CD4-positive, alpha-beta T cell treated with Interleukin-4 for 4 hours (primary cell): ENCODE results near the gene NKX2-4.
A peak's percentile ranks its signal among the peaks of the same experiment; 100 is the strongest.
"Not testable (repeated sequence)": the region's sequence is repeated elsewhere in the genome, so short reads cannot be mapped to it uniquely, and the experiment has no call there.

ENCODE experiments used
- DNase-seq: peaks from one replicate; pipeline ENCODE4 v3.0.0-alpha.2; 2020

Gene NKX2-4

DNA sequence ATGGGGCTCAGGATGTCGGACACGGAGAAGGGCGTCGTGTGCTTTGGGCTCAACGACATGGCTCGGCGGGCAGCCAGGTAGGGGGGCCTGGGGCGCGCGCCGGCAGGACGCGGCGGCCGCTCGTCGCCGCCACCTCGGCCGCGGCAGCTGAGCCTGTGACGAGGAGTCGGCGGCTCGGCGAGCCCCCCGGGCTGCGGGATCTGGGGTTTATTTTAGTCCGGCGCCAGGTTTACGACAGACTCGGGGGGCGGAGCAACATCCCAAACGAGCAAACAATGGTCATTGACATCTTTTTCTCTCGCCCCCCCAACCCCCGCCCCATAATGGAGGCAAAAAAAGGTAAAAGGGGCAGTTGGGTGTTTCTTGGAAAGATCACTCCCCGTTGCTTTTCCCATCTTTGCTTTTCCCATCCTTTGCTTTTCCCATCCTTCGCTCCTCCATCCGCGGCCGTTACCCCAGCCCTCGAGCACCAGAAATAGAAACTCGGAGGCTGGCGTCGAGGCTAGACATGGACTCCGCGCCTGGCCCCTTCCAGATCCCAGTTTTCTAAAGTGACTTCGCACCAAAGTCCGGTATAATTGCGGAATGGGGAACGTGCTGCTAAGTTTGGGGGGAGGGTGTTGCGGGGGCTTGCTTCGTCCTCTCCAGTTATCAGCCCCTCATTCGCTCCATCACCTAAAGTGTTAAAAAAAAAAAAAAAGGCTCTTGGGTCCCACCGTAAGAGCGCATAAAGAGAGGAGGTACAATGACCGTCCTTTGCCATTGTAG is at the start of gene NKX2-4:
Gene NKX2-4, minus strand, starts transcription at position 186 of the 768 bp plus-strand sequence. Its CDS starts 127 bp downstream, at position 59.
- DNase-seq = no peak

DNA sequence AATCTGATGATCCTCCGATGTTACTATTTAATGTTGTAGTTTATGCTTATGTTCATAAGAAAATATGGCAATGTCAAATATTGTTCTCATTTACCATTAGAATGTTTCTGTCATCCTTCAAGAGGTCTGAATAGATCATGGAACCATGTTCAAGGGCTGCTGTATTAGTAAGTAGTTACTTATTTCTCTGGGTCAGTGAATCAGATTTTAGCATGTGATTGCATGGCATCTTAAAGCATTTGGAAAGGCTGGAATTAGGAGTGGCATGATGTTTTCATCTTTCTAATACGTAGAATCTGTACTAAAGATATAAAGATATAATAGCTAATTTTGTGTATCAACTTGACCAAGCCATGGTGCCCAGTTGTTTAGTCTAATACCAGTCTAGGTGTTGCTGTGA is 40.5 kb upstream of the NKX2-4 start:
- DNase-seq = no peak

DNA sequence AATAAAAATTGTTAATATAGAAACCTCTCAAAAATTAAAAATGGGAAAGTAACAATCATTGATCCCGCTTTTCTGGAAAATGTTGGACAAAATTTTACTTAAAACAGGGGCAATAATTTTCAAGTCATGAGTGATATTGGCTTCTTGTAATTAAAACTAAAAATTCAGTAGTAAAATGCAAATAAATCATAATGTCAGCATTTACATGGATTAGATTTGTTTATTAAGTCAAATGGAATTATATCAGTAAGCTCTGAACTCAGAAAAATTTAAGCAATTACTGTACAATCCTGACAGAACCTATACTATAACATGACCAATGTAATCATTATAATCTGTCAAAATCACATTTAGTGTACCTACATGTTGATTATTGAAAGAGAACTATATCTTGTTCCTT is 39.9 kb upstream of the NKX2-4 start:
- DNase-seq = no peak

DNA sequence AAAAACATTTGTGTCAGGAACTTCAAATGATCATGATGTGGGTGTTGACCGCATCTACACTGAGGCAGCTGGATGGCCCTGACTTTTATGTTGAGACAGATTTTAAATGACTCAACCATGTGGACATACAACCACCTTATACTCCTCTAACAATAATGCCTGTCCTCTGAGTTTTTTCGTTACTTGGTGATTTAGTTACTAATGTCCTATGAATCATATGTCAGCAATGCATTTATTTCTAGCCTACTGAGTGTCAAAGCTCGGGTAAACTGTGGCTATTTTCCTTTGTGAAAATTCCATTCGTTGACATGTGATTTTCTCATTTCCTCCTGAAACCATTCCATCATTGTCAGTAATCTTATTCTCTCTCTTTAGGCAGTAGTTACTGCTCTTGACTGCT is 38.9 kb upstream of the NKX2-4 start:
- DNase-seq = no peak

DNA sequence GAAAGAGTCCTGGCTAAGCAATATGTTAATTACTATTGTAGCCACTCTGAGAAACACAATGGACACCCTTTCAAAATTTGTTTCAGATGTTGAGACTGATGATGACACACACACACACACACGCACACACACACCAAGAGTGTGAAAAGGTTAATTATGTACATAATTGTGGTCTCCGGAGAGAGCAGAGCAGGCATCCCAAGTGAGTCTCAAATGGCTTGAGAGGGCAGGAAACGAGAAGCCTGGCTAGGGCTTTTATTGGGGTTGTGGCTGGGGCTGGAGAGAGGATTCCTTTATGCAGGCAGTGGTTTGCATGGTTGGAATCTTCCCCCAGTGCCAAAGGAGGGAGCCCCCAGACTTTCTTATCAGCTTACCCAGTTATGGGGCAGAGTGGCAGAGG is 38.2 kb upstream of the NKX2-4 start:
- no peak for DNase-seq

DNA sequence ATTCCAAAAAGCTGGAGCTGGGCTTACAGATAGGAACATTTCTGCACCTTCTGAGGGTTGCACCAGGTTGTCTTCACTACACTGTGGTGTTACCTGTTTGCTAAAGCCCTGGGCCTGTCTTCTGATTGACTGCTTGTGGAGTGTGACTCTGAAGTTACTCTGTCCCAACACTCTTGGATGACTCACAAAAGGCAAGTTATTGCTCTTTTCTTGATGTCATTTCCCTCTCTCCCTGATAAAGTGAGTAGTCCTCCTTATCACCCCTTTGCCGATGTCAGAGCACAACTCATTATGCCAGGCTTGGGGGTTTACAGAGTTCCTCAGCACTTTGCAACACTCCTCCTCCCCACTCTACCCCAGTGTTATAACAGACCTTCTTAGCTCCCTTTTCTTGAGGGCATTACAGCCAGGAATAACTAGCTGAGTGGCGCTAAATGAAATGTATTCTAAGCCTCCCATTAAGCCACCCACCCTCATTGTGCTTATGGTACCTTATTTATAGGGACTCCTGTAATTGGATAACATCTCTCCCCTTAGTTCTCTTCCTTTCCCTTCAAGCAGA is 36.1 kb upstream of the NKX2-4 start:
- no peak for DNase-seq

DNA sequence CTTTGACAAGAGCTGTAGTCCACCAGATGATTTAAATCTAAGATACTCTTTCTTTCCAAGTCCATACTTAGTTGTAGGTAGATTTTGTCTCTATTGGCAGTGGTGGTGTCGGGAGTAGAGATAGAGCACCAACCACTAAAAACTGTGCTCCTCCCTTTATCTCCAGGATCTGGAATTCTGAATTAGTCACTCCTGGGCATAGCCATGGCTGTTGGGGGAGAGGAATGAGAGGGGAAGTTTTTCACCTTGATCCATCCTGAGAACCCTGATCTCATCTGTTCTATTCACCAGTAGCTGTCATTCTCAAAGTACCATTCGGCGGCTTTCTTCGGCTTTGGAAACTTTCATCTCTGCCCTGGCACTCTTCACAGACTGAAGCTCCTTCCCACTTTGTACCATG is 35.6 kb upstream of the NKX2-4 start:
- DNase-seq = no peak

DNA sequence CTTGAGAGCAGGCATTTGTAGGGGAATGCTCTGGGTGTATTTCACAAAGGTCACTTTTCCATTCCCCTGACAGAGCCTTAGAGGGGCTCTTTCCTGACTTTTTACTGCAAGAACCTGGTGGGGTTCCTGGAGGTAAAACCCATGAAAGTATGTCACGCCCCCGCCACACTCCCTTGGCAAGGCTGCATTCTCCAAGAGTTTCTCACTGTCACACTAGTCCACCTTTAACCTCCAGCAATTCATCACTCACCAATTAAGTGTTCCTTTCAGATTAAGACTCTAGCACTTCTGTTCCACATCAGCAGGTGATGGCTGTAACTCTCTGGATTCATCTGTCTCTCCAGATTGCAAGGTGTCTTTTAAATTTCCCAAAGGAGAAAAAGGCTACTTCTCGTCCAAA is 32.7 kb upstream of the NKX2-4 start:
- DNase-seq = no peak

DNA sequence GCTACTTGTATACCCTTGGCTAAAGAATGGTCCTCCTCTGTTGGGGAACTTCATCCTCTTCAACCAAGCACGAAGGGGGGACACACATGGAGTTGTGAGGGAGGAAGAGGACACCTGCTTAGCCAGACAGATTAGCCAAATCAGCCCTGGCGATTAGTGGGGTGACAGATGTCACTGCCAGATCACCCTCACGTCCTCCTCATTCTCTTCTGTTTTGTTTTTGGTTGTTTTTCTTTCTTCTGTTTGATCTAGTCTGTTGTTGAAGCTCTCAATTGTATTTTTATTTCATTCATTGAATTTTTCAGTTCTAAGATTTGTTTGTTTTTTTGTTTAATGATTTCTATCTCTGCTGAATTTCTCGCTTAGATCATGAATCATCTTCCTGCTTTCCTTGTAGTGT is 27.5 kb upstream of the NKX2-4 start:
- DNase-seq = no peak

DNA sequence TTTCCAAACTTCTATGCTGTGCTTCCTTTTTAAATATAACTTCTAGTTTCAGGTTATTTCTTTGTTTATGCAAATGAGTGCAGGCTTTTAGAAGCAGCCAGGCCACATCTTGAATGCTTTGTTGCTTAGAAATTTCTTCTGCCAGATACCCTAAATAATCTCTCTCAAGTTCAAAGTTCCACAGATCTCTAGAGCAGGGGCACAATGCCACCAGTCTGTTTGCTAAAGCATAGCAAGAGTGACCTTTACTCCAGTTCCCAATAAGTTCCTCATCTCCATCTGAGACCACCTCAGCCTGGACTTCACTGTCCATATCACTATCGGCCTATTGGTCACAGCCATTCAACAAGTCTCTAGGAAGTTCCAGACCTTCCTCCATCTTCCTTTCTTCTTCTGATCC is 26.4 kb upstream of the NKX2-4 start:
- not testable (repeated sequence) for DNase-seq

DNA sequence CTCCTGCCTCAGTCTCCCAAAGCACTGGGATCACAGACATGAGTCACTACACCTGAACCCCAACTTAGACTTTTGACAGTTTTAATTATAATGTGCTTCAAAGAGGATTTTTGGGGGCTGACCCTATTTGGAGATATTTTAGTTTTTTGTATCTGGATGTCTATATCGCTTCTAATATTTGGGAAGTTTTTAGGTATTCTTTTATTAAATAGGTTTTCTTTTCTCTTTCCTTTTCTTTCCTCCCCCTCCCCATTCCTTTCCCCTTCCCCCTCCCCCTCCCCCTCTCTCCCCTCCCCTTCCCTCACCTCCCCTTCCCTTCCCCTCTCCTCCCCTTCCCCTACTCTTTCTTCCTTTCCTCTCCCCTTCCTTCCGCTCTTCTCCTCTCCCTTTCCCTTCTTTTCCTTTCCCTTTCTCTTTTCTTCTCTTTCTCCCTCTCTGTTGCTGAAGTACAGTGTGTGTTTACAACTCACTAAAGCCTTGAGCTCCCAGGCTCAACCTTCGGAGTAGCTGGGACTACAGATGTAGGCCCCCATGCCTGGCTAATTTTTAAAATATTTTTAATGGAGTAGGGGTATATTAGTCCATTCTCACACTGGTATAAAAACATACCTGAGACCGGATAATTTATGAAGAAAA is 24.4 kb upstream of the NKX2-4 start:
- no peak for DNase-seq

DNA sequence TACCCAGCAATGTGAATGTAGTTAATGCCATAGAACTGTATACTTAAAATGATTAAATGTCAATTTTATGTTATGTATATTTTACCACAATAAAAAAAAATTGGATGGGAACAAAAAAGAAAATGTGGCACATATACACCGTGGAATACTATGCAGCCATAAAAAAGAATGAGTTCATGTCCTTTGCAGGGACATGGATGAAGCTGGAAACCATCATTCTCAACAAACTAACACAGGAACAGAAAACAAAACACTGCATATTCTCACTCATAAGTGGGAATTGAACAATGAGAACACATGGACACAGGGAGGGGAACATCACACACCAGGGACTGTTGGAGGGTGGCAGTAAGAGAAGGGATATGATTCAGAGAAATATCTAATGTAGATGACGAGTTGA is 21.8 kb upstream of the NKX2-4 start:
- not testable (repeated sequence) for DNase-seq

DNA sequence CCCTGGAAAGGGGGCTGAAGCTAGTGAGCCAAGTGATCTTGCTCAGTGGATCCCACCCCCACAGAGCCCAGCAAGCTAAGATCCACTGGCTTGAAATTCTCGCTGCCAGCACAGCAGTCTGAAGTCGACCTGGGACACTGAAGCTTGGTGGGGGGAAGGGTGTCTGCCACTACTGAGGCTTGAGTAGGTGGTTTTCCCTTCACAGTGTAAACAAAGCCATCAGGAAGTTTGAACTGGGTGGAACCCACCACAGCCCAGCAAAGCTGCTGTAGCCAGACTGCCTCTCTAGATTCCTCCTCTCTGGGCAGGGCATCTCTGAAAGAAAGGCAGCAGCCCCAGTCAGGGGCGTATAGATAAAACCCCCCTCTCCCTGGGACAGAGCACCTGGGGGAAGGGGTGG is 16.7 kb upstream of the NKX2-4 start:
- not testable (repeated sequence) for DNase-seq

DNA sequence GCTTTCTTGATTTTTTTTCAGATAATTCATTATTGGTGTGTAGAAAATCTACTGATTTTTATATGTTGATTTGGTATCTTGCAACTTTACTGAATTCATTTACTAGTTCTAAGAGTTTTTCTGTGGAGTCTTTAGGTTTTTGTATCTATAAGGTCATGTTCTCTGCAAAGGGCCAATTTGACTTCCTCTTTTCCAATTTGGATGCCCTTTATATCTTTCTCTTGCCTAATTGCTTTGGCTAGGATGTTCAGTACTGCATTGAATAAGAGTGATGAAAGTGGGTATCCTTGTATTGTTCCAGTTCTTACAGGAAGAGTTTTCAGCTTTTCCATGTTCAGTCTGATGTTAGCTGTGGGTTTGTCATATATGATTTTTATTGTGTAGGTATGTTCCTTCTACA is 14.4 kb upstream of the NKX2-4 start:
- no peak for DNase-seq

DNA sequence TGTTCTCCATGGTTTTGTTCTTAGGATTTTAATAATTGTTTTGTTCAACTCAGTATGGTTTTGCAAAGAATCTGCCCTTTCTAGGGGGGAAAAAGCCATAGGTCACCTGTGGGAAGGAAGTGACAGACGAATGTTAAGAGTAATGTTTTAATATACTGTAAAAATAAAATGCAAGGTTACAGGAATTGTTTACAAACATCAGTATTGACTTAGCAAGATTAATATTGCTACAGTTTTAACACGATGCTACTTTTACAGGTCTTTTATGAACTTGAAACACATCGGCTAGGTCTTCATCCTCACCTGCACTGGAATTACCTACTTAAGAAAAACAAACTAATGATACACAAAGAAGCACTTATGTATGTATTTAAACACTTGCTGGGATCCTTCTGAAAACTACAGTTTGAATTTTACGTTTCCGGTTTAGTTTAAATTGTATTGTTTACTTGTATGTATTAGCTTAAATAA is 1.7 kb upstream of the NKX2-4 start:
- DNase-seq = no peak

DNA sequence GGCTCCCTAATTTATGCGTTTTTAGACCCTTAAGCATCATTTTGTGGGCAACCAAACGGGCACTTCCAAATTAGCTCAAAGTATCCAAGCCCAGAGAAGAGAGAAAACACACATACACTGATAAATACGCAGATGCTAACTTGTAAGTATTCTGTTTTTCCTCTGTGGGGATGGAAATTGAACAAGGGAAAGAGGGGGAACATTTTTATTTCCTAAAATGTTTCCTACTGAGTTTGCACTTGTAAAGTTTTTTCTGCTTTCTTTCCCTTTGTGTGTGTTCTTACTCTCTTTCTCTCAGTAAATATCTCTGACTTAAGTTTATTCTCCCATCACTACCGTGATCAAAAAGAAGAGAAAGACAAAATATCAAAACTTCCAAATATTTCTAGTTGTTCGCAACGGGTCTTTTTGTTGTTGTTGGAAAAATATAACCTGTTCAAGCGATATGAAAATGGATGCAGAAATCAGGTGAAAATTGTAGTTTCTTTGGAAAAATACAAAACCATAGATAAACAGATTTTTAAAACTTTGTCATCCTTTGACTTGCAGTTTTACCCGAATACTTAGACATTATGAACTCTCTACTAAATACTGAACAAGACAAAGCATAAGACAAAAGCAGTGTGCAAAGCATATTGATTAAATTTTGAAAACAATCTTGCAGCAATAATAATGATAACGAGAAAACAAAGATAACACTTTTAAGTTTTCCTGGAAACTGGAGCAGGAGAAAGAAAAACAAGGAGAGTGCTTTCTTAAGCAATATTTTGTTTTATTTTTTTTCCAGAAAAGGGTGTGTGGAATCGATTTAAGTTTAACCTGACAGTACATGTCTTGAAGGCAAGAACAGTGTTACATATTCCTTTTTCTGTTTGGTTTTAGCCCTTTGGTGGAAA is 1.0 kb upstream of the NKX2-4 start:
- DNase-seq = no peak

DNA sequence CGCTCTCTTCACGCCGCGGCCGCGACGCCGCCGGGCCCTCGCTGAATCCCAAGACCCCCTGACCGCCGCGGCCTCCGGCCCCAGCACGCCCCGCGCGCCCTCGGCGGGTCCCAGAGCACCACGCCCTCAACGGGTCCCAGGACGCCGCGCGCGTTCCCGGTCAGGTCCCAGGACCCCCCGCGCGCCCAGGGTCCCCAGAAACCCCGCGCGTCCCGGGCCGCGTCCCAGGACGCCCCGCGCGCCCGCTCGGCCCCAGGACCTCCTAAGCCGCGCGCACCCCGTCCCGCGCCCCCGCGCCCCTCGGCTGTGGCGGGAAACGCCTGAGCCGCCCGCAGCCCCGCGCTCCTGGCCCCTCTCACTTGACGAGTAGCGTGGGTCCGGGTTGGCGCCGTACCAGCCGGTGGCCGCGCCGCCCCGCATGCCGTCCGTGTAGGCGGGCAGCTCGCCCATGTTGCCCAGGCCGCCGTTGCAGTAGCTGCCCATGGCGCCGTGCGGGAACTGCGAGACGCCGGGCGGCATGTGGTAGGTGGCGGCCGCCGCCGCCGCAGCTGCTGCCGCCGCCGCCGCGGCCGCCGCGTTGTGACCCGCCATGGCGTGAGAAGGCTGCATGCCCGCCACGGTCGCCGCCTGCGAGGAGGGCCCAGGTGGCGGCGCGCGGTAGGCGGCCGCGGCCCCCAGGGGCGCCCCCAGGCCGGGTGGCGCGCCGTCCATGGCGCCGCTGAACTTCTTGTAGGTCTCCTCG is 556 bp downstream of the NKX2-4 start:
- DNase-seq = no peak

DNA sequence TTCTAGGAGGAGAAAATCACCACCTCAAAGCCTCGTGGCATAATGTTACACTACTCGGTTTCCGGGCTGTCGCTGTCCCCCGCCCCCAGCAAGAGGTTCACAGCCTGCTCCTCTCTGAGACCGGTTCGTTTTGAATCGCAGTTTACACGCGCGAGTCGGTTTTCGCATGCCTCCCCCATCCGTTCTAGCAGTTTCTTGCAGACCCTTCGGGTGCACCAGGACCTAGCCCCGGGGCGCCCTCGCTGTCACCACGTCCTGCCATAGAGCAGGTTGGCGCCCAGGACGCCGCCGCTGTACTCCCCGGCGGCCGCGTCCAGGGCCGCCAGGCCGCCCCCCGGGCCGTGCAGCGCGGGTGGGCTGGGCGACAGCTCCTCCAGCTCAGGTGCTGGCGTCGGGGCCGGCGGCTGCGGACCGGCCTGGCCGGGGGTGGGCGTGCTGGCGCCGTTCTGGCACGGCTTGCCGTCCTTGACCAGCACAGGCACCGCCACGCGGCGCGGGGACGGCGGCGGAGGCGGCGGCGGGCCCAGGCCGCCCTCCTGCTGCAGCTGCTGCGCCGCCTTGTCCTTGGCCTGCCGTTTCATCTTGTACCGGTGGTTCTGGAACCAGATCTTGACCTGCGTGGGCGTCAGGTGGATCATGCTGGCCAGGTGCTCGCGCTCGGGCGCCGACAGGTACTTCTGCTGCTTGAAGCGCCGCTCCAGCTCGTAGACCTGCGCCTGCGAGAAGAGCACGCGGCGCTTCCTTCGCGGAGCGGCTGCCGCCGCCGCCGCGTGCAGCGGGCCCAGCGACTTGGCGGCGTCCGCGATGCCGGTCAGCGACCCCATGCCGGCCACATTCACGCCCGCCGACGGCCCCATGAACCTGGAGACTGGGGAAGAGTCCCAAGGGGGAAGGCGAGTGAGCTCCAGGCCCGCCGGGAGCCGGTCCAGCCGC is 1.4 kb downstream of the NKX2-4 start:
- peak; percentile 11 for DNase-seq

DNA sequence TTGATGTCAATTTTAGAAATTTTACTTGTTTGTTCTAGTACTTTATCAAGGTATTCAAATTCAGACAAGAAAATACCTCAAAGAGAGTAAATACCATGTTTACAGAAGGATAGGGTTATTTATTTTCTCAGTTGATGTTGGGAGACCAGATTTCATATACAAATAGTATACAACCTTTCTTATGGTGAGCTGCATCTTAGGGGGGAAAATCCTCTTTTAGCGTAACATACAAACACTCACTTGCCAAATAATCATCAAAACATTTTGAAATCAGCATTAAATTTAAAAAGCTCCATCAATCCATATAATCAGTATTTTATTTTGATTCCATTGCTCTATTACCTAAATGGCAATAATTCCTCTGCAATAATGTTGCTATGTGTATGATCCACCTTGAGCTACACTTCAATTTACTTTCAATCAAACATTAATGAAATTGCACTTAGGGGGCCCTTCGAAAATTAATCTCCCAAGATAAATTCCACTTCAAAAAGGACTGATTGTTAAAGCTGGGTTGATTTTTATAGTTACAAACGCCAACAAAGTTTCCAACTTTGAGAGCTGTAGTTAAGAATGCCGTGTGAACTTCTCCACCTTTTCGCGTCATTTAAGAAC is 2.2 kb downstream of the NKX2-4 start:
- DNase-seq = no peak

DNA sequence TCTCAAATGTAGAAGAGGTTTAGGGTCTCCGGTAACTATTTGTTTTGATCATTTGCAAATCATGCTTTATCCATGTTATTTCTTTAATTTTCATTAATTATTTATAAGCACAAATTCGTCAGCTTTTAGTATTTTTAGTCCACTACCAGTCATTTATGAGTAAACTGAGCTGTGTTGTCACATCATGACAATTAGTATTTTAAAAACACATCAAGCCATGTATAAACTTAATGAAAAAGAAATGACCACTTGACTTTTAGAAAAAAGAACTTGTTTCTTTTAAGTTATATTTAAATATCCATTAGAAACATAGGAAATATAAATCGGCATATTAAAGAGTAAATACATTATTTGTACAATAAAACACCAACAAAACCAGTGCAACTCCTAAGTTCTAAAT is 2.8 kb downstream of the NKX2-4 start:
- no peak for DNase-seq
